NK-92 treated with Interleukin-12 subunit alpha and Interleukin-12 subunit beta, amount 100 ng/mL, for 24 hours (cell line): Measurements from ENCODE around the gene TTC39C.

ENCODE experiments used
- DNase-seq: peaks from one replicate; lab custom pipeline; 2025; lab: John Stamatoyannopoulos, UW

Gene TTC39C

GRCh38 chr18:23992089-23992940 is 22.2 kb upstream of the TTC39C start:
- no peak for DNase-seq

GRCh38 chr18:23992941-23993280 is 21.6 kb upstream of the TTC39C start:
- no peak for DNase-seq

GRCh38 chr18:23994361-23994902 is 20.1 kb upstream of the TTC39C start:
- DNase-seq = peak; percentile 4

GRCh38 chr18:23995180-23995579 is 19.4 kb upstream of the TTC39C start:
- DNase-seq = no peak

- no peak for DNase-seq
Measured at GRCh38 chr18:23998018-23998417, 16.5 kb upstream of the TTC39C start.

- no peak for DNase-seq
Measured at GRCh38 chr18:23998820-23999219, 15.7 kb upstream of the TTC39C start.

- no peak for DNase-seq
Measured at GRCh38 chr18:24000613-24001490, 13.7 kb upstream of the TTC39C start.

GRCh38 chr18:24002479-24002878 is 12.1 kb upstream of the TTC39C start:
- no peak for DNase-seq

GRCh38 chr18:24003288-24003687 is 11.3 kb upstream of the TTC39C start:
- no peak for DNase-seq

GRCh38 chr18:24003903-24004640 is 10.5 kb upstream of the TTC39C start:
- DNase-seq = no peak

- no peak for DNase-seq
Measured at GRCh38 chr18:24006712-24007313, 7.7 kb upstream of the TTC39C start.

- no peak for DNase-seq
Measured at GRCh38 chr18:24009246-24009645, 5.3 kb upstream of the TTC39C start.

GRCh38 chr18:24009651-24010333 is 4.8 kb upstream of the TTC39C start:
- peak; percentile 26 for DNase-seq

GRCh38 chr18:24010673-24011072 is 3.9 kb upstream of the TTC39C start:
- no peak for DNase-seq

GRCh38 chr18:24011123-24011917 is 3.2 kb upstream of the TTC39C start:
- DNase-seq = no peak

- DNase-seq = no peak
Measured at GRCh38 chr18:24013051-24013450, 1.5 kb upstream of the TTC39C start.

GRCh38 chr18:24014986-24015638 is 558 bp downstream of the TTC39C start:
- DNase-seq = peak; percentile 67

- DNase-seq = no peak
Measured at GRCh38 chr18:24015639-24016631, 1.4 kb downstream of the TTC39C start.
